GM23248 (cell line): ENCODE data around the gene CAMKV. TPM values are rescaled to one million over a fixed set of nuclear protein-coding genes. Genes with fewer than 3 reads are reported as not detected.

Experiments
- DNase-seq: peaks from one replicate; pipeline ENCODE4 v3.0.0-alpha.2; 2015
- H2AFZ ChIP-seq: fragments of 200-600 bp; sonication (generic); 2 replicates; pipeline ENCODE4 v1.6.1; 2016; ENCODE audit warnings: antibody characterized with exemption
- H3F3A ChIP-seq: fragments of 200-600 bp; sonication (generic); 2 replicates; pipeline ENCODE4 v1.6.1; 2016; ENCODE audit warnings: mild to moderate bottlenecking, antibody characterized with exemption, mixed run types; ENCODE audit not compliant: insufficient read depth
- H3K27ac ChIP-seq: fragments of 200-600 bp; sonication (generic); 2 replicates; pipeline ENCODE4 v1.5.1; 2016; ENCODE audit warnings: mild to moderate bottlenecking
- H3K27me3 ChIP-seq: fragments of 200-600 bp; sonication (generic); replicated peaks from 2 replicates; pipeline ENCODE4 v1.6.1; 2016; ENCODE audit warnings: mild to moderate bottlenecking; ENCODE audit not compliant: insufficient read depth
- H3K36me3 ChIP-seq: fragments of 200-600 bp; sonication (generic); 2 replicates; pipeline ENCODE4 v1.6.1; 2016; ENCODE audit warnings: low read depth, mild to moderate bottlenecking
- H3K4me1 ChIP-seq: fragments of 200-600 bp; sonication (generic); 2 replicates; pipeline ENCODE4 v1.6.1; 2016; ENCODE audit warnings: mild to moderate bottlenecking; ENCODE audit not compliant: insufficient read depth
- H3K4me2 ChIP-seq: fragments of 200-600 bp; sonication (generic); one replicate; pipeline ENCODE4 v1.6.1; 2016; ENCODE audit warnings: mild to moderate bottlenecking; ENCODE audit not compliant: unreplicated experiment
- H3K4me3 ChIP-seq: fragments of 200-600 bp; sonication (generic); 2 replicates; pipeline ENCODE4 v1.5.1; 2016; ENCODE audit warnings: mild to moderate bottlenecking
- H3K79me2 ChIP-seq: fragments of 200-600 bp; sonication (generic); 2 replicates; pipeline ENCODE4 v1.6.1; 2016; ENCODE audit warnings: mild to moderate bottlenecking; ENCODE audit not compliant: insufficient read depth
- H3K9ac ChIP-seq: fragments of 200-600 bp; sonication (generic); 2 replicates; pipeline ENCODE4 v1.6.1; 2016; ENCODE audit warnings: mild to moderate bottlenecking
- H3K9me2 ChIP-seq: fragments of 200-600 bp; sonication (generic); 2 replicates; pipeline ENCODE4 v1.6.1; 2016; ENCODE audit warnings: mixed run types, mild to moderate bottlenecking, moderate library complexity; ENCODE audit not compliant: insufficient read depth
- H3K9me3 ChIP-seq: fragments of 200-600 bp; sonication (generic); one replicate; pipeline ENCODE4 v1.6.1; 2017; ENCODE audit warnings: low read depth
- H4K20me1 ChIP-seq: fragments of 200-600 bp; sonication (generic); 2 replicates; pipeline ENCODE4 v1.6.0; 2016; ENCODE audit not compliant: insufficient read depth
- EZH2 ChIP-seq: fragments of 200-600 bp; sonication (generic); IDR thresholded peaks from 2 replicates; pipeline ENCODE4 v1.6.1; 2018; ENCODE audit warnings: antibody characterized with exemption, mild to moderate bottlenecking; ENCODE audit not compliant: insufficient read depth, poor library complexity, severe bottlenecking
- EZH2phosphoT487 ChIP-seq: fragments of 200-600 bp; sonication (generic); IDR thresholded peaks from 2 replicates; pipeline ENCODE4 v1.6.1; 2018; ENCODE audit warnings: antibody characterized with exemption, moderate library complexity, mild to moderate bottlenecking, low read depth; ENCODE audit not compliant: insufficient read depth
- WGBS, 2 experiments: methylation state at CpG; one replicate each; pipeline ENCODE4 v1.1.6; 2015 to 2017; ENCODE audit warnings: low lambda C conversion rate in 2 of 2, low coverage in 1 of 2; ENCODE audit errors: missing lambda C conversion rate in 2 of 2; 5-methylcytosine and 5-hydroxymethylcytosine counted together
- in situ Hi-C: fragments of 300-500 bp; cut with MboI; formaldehyde crosslinking; loops from 2 replicates; pipeline ENCODE4 v1.15.0; 2020
- polyA plus RNA-seq: library from polyadenylated mRNA; unstranded; fragments of >200 nt; fragmentation: Nextera tagmentation; extraction: Ambion mirVana; gene quantifications from 2 replicates; pipeline ENCODE4 v1.2.1, GENCODE V29; 2016
- total RNA-seq: library from RNA; depleted of rRNA; stranded (reverse); fragments of >200 nt; shearing (Covaris generic); gene quantifications from 2 replicates; pipeline ENCODE4 v1.2.3, GENCODE V29; 2014

CAMKV gene
- total and polyA plus RNA-seq, 2 experiments from 2014 or later: 0.19 TPM; not detected in 1

GRCh38 chr3:49912881-49913281, 43.2 kb upstream of the CAMKV start:
- H3K4me2 ChIP-seq: no peak overlapping the region
- no peaks in the 10 kb centered on the region for H3K9me2 ChIP-seq
- H3K79me2 ChIP-seq: no peaks in the 10 kb centered on the region
- H3K9ac ChIP-seq: no peak overlapping the region
- no peaks in the 10 kb centered on the region for H3K4me1 ChIP-seq
- H4K20me1 ChIP-seq: no peaks in the 10 kb centered on the region
- no peak overlapping the region for H2AFZ ChIP-seq
- TF ChIP-seq EZH2 (no peak), EZH2phosphoT487 (no peak)
- no peak overlapping the region for H3K4me3 ChIP-seq
- DNase-seq: no peak
- 81 to 83% methylated on average over 4 of the region's 4 CpGs for WGBS, 2 experiments
- no peaks in the 10 kb centered on the region for H3K36me3 ChIP-seq
- H3K27ac ChIP-seq: no peak overlapping the region
- in situ Hi-C loops: no loop called here
- no peaks in the 10 kb centered on the region for H3F3A ChIP-seq
- H3K9me3 ChIP-seq: no peaks in the 10 kb centered on the region
- H3K27me3 ChIP-seq: no peaks in the 10 kb centered on the region

DNA sequence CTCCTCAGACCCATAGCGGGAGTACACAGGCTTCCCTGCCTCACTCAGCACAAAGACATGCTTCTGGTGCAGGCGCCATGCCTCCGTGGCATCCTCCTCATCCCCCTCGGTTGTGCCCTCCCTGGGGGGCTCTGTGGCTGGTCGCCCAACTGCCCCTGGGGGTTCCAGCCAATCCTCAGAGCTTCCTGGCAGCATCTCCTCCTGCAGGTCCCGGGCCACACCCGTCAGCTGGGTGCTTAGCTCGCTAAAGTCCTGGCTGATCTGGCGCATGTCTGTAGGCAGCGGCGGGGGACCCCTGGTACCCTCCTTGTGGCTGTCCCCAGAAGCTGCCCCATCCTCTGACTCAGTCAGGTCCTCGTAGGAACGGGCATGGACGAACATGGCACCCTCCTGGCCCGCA, 41.9 kb upstream of the CAMKV start:
- Histone ChIP-seq H3K9ac (no peak overlapping the region), H3K27me3 (no peaks in the 10 kb centered on the region), H4K20me1 (no peaks in the 10 kb centered on the region), H3K36me3 (no peaks in the 10 kb centered on the region), H3K27ac (no peak overlapping the region), H2AFZ (no peak overlapping the region), H3K79me2 (no peaks in the 10 kb centered on the region), H3K4me3 (no peak overlapping the region), H3F3A (no peaks in the 10 kb centered on the region), H3K4me1 (no peaks in the 10 kb centered on the region), H3K9me3 (no peaks in the 10 kb centered on the region), H3K4me2 (no peak overlapping the region), H3K9me2 (no peaks in the 10 kb centered on the region)
- TF ChIP-seq EZH2: no peak
- no peak for TF ChIP-seq EZH2phosphoT487
- 92% methylated on average over 15 of the region's 15 CpGs for WGBS, 2 experiments
- in situ Hi-C loops: no loop called here
- DNase-seq: no peak

DNA sequence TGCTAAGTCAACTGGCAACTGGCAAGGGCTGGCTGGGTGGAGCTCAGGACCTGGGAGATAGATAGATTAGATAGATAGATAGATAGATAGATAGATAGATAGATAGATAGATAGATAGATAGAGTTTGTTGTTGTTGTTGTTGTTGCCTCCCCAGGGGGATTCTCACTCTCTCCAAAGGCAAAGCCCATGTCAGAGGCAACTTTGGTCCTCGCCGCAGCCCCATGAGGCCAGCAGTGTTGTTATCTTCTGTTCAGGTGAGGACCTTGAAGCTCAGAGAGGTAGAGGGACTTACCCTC, 41.4 kb upstream of the CAMKV start:
- in situ Hi-C loops: no loop called here
- no peaks in the 10 kb centered on the region for H3K9me2 ChIP-seq

DNA sequence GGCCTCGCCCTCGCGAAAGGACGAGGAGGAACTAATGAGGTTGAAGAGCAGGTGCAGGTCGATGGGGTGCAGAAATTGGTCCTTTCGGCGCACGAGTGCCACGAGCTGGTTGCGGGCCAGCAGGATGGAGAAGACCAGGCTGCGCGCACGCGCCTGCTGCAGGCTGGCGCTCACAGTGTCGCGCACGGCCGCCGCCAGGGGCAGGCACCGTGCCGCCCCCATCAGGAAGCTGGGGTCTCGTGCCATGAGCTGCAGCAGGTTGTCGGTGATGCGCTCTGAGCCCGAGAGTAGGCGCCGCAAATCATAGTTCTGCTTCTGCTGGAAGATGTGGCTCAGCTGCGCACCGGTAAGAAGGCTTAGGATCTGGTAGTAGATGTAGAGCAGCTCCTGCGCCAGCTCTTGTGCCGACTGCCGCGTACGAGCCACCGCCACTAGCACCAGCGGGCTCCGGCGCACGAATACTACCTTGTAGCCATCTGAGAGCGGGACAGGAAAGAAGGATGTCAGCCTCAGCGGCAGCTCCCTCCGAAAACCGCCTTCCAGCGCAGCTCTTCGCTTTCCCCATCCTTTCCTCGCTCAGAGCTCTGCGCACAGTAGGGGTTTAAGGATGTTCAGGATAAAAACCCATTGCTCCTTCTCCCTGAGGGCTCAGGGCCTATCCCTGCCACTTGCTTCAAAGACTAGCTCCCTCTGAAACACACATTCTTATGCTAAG, 40.9 kb upstream of the CAMKV start:
- no peaks in the 10 kb centered on the region for H3K36me3 ChIP-seq
- no peak overlapping the region for H3K4me2 ChIP-seq
- TF ChIP-seq EZH2phosphoT487: no peak
- TF ChIP-seq EZH2: no peak
- WGBS, 2 experiments: 87 to 91% methylated on average over 45 to 48 of the region's 48 CpGs
- 0 out of 2 replicates have a peak, but pooled peaks cover 5% of the 10 kb centered on the region for H3F3A ChIP-seq
- no peaks in the 10 kb centered on the region for H3K27me3 ChIP-seq
- peaks cover 7% of the 10 kb centered on the region; the same call in 1 of the 2 replicates for H3K4me1 ChIP-seq
- H3K9me3 ChIP-seq: no peaks in the 10 kb centered on the region
- no peaks in the 10 kb centered on the region for H4K20me1 ChIP-seq
- in situ Hi-C loops: no loop called here
- no peak overlapping the region for H2AFZ ChIP-seq
- DNase-seq: no peak
- no peak overlapping the region for H3K4me3 ChIP-seq
- no peaks in the 10 kb centered on the region for H3K9me2 ChIP-seq
- H3K27ac ChIP-seq: no peak overlapping the region
- H3K79me2 ChIP-seq: no peaks in the 10 kb centered on the region
- H3K9ac ChIP-seq: no peak overlapping the region

More for the DNA sequence above, 41.4 kb upstream of the CAMKV start:
- no peak overlapping the region for H2AFZ ChIP-seq
- no peak overlapping the region for H3K4me3 ChIP-seq
- no peak overlapping the region for H3K9ac ChIP-seq
- H3K9me3 ChIP-seq: no peaks in the 10 kb centered on the region
- H4K20me1 ChIP-seq: no peaks in the 10 kb centered on the region
- H3K27me3 ChIP-seq: no peaks in the 10 kb centered on the region
- H3K27ac ChIP-seq: no peak overlapping the region
- no peaks in the 10 kb centered on the region for H3K36me3 ChIP-seq
- 0 out of 2 replicates have a peak, but pooled peaks cover under 1% of the 10 kb centered on the region for H3F3A ChIP-seq
- no peak for TF ChIP-seq EZH2
- TF ChIP-seq EZH2phosphoT487: no peak
- H3K4me2 ChIP-seq: no peak overlapping the region
- H3K79me2 ChIP-seq: no peaks in the 10 kb centered on the region
- WGBS, 2 experiments: 100% methylated on average over 2 of the region's 2 CpGs
- no peak for DNase-seq
- H3K4me1 ChIP-seq: 0 out of 2 replicates have a peak, but pooled peaks cover 4% of the 10 kb centered on the region
